GM19023 (cell line): ENCODE data around the gene ZFP57.
"Not testable (repeated sequence)": the region's sequence is repeated elsewhere in the genome, so short reads cannot be mapped to it uniquely, and the experiment has no call there.

Experiments
- ATAC-seq: cut with Tn5 transposase; IDR thresholded peaks from one replicate; pipeline ENCODE4 v1.9.1; 2021; ENCODE audit warnings: mild to moderate bottlenecking, moderate library complexity; ENCODE audit not compliant: unreplicated experiment

ZFP57 gene

DNA sequence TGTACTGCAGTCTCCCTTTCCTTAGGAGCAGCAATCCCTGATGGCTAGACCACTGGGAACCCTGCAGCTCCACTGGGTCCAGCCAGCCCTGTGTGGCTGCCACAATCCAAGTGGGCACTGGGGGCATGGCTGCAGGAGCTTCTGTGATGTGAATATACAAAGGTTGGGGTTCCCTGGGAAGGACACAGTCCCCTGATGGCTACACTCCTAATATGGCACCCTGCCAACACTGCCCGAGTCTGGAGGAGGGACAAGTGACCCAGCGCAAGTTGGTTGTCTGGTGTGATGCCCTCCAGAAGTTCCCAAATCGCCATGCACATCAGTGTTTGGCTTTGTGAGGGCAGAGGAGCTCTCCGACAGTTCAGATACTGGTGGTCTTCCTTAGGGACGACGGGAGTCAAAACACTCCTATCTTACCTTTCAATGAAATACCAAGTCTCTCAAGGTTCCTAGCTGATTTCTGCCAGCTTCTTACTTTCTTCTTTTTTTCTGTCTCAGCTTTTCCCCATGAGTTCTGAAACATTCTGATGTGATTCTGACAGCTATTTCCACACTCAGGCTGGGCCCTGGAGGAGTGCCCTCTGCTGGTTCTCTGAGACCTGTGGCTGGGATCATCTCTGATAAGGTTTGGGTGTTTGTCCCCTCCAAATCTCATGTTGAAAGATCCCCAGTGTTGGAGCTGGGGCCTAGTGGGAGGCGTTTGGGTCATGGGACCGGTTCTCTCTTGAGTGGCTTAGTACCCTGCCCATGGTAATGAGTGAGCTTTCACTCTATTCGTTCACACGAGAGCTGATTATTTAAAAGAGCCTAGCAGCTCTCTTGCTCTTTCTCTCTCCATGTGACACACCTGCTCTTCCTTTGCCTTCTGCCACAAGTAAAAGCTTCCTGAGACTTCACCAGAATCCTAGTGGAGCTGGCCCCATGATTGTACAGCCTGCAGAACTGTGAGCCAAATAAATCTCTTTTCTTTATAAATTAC is 15.5 kb upstream of the ZFP57 start:
- no peak for ATAC-seq

DNA sequence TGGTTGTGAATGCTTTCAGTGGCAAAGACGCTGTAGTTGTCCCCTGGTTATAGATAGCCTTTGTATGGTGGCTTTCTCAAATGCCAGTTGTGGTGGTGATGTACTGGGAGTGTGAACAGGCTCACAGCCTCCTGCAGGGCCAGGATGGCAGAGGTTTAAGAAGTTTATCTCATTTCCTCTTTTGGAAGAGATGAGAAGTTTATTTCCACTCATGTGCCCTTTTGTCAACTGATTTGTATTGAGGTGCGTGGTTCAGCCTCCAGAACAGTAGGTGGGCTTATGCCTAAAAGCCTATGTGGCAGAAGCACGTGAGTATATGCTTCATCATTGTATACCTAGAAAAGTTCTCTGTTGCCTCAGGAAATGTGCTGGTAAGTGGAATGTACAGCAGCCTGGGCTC is 13.7 kb upstream of the ZFP57 start:
- no peak for ATAC-seq

- ATAC-seq: no peak
These were observed 4.9 kb upstream of the ZFP57 start for GRCh38 chr6:29685718-29686326.

GRCh38 chr6:29681811-29682210 is 859 bp upstream of the ZFP57 start:
- no peak for ATAC-seq

- ATAC-seq: no peak
These were observed 536 bp downstream of the ZFP57 start for GRCh38 chr6:29680416-29680815.

DNA sequence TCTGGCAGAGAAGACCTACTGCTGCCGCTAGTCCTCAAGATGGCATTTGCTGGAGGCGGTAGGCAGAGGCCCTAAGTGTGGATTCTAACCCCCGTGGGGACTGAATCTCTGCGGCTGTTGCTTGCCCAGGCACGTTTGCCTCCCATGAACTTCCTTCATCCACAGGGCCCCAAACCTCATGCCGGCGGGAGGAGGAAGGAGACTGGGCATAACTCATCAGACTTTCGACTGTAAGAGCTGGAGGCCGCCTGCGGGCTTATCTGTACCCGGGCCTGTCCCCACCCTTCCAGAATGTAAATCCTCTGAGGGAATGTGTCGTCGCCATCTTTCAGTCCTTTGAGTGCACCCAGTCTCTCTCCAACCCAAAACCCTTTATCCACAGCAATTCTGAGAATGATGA is 990 bp downstream of the ZFP57 start:
- no peak for ATAC-seq

DNA sequence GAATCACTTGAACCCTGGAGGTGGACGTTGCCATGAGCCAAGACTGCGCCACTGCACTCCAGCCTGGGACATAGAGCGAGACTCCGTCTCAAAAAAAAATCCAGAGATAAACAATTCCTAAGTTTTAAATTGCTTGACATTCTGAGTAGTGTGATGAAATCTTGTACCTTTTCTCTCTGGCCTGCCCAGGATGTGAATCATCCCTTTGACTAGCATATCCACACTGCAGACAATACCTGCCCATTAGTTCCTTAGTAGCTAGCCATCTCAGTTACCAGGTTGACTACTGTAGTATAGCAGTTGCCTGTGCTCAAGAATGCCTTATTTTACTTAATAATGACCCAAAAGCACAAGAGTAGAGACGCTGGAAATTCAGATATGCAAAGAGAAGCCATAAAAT is 2.8 kb downstream of the ZFP57 start:
- ATAC-seq: no peak

DNA sequence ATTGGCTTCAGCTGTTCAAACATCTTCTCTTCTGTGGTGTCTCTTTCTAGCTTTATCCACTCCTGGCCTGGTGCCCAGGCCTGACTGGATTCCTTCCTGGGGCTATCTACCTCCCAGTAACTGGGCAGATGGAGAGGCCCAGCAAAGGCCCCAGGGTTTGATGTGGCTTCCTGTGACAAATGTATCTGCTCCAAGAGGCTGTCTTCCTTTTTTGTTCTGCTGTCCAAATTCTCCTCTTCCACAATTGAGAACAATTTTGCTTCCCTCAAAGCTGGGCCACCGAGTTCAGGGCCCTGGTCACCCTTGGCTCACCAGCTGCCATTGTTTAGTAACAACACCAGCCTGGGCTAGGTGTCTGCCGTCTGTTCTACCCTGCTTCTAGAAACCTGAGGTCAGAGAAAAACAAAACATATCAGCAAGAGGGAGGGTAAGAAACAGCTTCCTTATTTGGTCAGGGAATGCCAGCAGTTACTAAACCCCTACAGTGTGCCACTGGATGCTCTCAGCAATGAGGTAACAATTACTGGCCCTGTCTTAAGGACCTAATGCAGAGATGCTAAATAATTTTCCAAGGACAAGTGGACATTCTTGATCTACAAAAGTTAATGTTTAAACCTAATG is 3.9 kb downstream of the ZFP57 start:
- no peak for ATAC-seq

DNA sequence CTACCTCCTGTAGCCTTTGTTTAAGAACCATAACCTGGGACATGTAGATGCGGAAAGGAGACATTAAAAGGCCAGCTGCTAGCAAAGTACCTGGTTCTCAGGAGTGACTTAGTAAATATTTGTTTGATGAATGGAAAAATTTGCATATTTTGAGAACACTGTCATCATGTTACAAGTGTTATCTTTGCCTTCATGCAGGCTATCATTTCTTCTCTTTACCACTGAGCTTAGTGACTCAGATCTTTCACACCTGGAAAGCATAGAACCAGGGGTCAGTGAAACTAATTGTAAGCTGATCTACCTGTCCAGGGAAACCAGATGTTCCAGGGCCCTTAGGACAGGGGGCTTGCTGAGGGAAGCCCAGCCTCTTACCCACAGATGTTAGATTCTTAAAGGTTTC is 5.4 kb downstream of the ZFP57 start:
- no peak for ATAC-seq

GRCh38 chr6:29674008-29674407 is 6.9 kb downstream of the ZFP57 start:
- no peak for ATAC-seq

GRCh38 chr6:29673161-29673560 is 7.8 kb downstream of the ZFP57 start:
- no peak for ATAC-seq

GRCh38 chr6:29672116-29672515 is 8.8 kb downstream of the ZFP57 start:
- ATAC-seq: not testable (repeated sequence)

DNA sequence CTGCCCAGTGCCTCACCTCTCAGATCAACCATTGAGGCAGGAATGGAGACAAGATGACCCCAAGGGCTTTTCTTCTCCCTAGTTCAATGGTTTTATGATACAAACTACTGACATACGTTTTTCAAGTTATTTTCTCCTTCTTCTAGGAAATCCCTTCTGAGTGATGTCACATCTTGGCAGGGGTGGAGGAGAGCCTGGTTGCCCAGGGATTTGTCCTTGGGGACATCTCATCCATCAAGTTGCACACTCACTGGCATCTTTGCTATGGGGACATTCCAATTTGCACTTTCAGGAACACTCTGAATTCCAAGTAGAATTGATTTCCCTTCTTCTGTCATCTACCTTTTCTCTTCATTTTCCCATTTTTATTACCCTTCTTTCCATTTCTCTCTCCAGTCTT is 9.9 kb downstream of the ZFP57 start:
- no peak for ATAC-seq

GRCh38 chr6:29667158-29667557 is 13.8 kb downstream of the ZFP57 start:
- no peak for ATAC-seq

- no peak for ATAC-seq
These were observed 14.2 kb downstream of the ZFP57 start for GRCh38 chr6:29666826-29667130.

DNA sequence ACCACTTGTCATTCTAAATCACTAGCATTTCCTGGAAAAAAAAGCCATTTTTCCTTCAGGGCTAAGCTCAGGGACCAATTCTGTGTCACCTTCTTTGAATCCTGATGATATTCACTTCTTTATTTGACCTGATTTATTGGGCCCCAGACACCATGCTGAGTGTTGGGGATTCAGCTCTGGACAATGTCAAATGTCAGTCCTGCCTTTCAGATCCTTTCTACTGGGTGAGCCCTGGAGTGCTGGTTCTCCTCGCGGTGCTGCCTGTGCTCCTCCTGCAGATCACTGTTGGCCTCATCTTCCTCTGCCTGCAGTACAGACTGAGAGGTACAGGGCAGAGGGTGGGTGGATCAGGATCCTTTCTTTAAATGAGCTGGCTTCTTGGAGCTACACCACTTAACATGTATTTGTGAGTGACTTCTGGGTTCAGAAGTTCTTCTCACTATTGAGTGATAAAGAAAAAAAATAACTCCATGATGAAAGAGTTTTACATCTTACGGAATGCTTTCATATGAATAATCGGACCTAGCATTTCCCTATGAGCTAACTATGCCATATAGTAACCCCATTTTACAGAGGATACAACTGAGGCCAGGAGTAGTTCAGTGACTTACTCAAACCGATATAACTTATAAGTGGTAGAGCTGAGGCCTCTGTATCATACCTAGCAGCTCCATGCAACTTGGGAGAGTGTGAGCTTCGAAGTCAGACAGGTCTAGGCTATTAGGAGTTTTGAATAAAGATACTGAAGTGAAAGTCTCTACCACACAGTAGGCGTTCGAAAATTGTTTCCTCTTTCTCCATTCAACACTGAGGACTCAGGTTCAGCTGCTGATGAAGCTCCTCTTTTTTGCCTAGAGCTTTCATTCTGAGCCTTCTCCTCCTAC is 14.8 kb downstream of the ZFP57 start:
- no peak for ATAC-seq

DNA sequence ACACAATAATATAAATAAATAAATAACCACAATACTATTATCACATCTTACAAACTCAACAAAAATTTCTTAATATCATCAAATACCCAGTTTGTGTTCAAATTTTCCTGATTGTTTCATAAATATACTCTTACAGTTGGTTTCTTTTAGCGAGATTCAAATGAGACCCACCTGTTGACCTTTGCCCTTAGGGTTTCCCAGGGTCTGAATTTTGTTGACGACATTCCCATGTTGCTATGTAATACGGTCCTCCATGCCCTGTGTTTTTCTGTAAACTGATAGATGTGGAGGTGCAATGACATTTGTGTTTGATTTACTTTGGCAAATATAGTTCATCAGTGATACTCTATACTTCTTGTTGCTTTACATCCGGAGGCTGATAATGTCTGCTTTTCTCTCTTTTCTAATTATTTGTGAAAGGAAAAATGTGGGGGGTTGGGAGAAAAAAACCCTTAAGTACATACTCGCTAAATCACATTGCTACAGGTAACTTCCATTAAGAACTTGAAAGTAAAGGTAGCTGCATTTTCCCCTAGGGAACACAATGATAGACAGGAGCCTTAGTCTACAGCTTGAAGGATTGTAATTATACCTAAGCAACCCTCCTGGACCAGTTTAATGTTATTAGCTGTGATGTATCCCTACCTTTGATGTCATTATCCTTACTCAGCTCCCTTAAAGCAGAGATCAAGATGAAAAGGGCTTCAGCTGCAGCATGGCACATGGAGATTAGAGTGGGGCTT is 17.5 kb downstream of the ZFP57 start:
- no peak for ATAC-seq

GRCh38 chr6:29661502-29662141 is 19.3 kb downstream of the ZFP57 start:
- ATAC-seq: not testable (repeated sequence)

GRCh38 chr6:29661071-29661470 is 19.9 kb downstream of the ZFP57 start:
- no peak for ATAC-seq

- no peak for ATAC-seq
These were observed 24.2 kb downstream of the ZFP57 start, which contains the start of gene MOG for GRCh38 chr6:29656798-29657197. Gene MOG (plus strand): TSS chr6:29657092. CDS start chr6:29657210, 118 bp downstream.
